Gastrocnemius medialis (tissue), 4 donors: ENCODE data around the gene PLD1. TPM values are rescaled to one million over a fixed set of nuclear protein-coding genes. Genes with fewer than 3 reads are reported as not detected.

ENCODE experiments used
- ATAC-seq, 2 donors: fragments of 150-250 bp; one replicate each; pipeline ENCODE4 v1.9.1; 2016
- DNase-seq, 2 donors: peaks; one replicate each; pipeline ENCODE4 v3.0.0-alpha.2; 2019
- H3K27ac ChIP-seq, 4 donors: fragments of 200-600 bp; sonication (generic); 1 replicate in 1 of 4; 2 replicates in 3 of 4; pipeline ENCODE4 v1.5.1; 2016 to 2018; ENCODE audit warnings: mild to moderate bottlenecking in 2 of 4, moderate library complexity in 1 of 4
- H3K27me3 ChIP-seq, 3 donors: fragments of 200-600 bp; sonication (generic) in 2 of 3; 1 replicate in 1 of 3; 2 replicates in 2 of 3; pipeline versions ENCODE4 v1.5.1 to v1.6.0; 2016 to 2019; ENCODE audit warnings: mild to moderate bottlenecking in 1 of 3, moderate library complexity in 1 of 3
- H3K36me3 ChIP-seq, 2 donors: fragments of 200-600 bp; sonication (generic) in 1 of 2; one replicate each; pipeline ENCODE4 v1.5.1; 2017 to 2018
- H3K4me1 ChIP-seq, 2 donors: fragments of 200-600 bp; sonication (generic) in 1 of 2; one replicate each; pipeline ENCODE4 v1.5.1; 2016 to 2017; ENCODE audit warnings: mild to moderate bottlenecking in 2 of 2
- H3K4me3 ChIP-seq, 4 donors: fragments of 200-600 bp; sonication (generic) in 3 of 4; 1 replicate in 1 of 4; 2 replicates in 3 of 4; pipeline ENCODE4 v1.5.1; 2016 to 2019; ENCODE audit warnings: mild to moderate bottlenecking in 2 of 4
- H3K9me3 ChIP-seq, 3 donors: fragments of 200-600 bp; sonication (generic) in 2 of 3; 1 replicate in 1 of 3; 2 replicates in 2 of 3; pipeline ENCODE4 v1.5.1; 2016 to 2019
- POLR2A ChIP-seq, 2 donors: fragments of 450-650 bp; IDR thresholded peaks; one replicate each; pipeline ENCODE4 v1.6.1; 2017; ENCODE audit warnings: antibody characterized with exemption in 2 of 2, mild to moderate bottlenecking in 2 of 2, moderate library complexity in 2 of 2
- in situ Hi-C, 4 donors: fragments of 200-750 bp; cut with MboI; loops; one replicate each; pipeline versions ENCODE4 v1.15.0 to v1.8.0; 2017; ENCODE audit warnings: low sequenced_read_pairs in 4 of 4
- intact Hi-C: fragments of 100-400 bp; cut with DNase I; formaldehyde crosslinking; loops from one replicate; pipeline ENCODE4 v1.15.1; 2023; ENCODE audit warnings: low total_unique reads
- total RNA-seq, 4 donors: library from RNA; depleted of rRNA; stranded (reverse); fragments of >200 nt; gene quantifications; one replicate each; pipeline versions ENCODE4 v1.1.0 to v1.2.3, GENCODE V29; 2016
- TF ChIP-seq, protein P1 (sequence below), 5 experiments: fragments of 450-650 bp in 3 of 5; fragments of 200-600 bp in 2 of 5; sonication (generic) in 2 of 5; IDR thresholded peaks in 4 of 5; conservative IDR thresholded peaks in 1 of 5; 1 replicate in 4 of 5; 2 replicates in 1 of 5; pipeline ENCODE4 v1.5.1; 2016 to 2019; ENCODE audit warnings: antibody characterized with exemption in 5 of 5, mild to moderate bottlenecking in 3 of 5, moderate library complexity in 3 of 5

PLD1 gene
- total RNA-seq, 4 donors from 2014 or later, result 1.9 to 5.6 (median 4.6) TPM

GRCh38 chr3:171688593-171688992 lies 121.7 kb downstream of the PLD1 start:
- DNase-seq, result no peak
- no peak for ATAC-seq
- H3K27me3 ChIP-seq, result no peaks in the 10 kb centered on the region
- intact Hi-C loops (no loop called here), in situ Hi-C loops (no loop called here)
- H3K27ac ChIP-seq, result no peak overlapping the region
- no peaks in the 10 kb centered on the region for H3K9me3 ChIP-seq
- H3K4me1 ChIP-seq, result no peaks in the 10 kb centered on the region
- no peaks in the 10 kb centered on the region for H3K36me3 ChIP-seq
- H3K4me3 ChIP-seq, result no peak overlapping the region
- TF ChIP-seq POLR2A (IDR thresholded peaks at IDR 0.05), result no peak
- TF ChIP-seq, protein P1, sequence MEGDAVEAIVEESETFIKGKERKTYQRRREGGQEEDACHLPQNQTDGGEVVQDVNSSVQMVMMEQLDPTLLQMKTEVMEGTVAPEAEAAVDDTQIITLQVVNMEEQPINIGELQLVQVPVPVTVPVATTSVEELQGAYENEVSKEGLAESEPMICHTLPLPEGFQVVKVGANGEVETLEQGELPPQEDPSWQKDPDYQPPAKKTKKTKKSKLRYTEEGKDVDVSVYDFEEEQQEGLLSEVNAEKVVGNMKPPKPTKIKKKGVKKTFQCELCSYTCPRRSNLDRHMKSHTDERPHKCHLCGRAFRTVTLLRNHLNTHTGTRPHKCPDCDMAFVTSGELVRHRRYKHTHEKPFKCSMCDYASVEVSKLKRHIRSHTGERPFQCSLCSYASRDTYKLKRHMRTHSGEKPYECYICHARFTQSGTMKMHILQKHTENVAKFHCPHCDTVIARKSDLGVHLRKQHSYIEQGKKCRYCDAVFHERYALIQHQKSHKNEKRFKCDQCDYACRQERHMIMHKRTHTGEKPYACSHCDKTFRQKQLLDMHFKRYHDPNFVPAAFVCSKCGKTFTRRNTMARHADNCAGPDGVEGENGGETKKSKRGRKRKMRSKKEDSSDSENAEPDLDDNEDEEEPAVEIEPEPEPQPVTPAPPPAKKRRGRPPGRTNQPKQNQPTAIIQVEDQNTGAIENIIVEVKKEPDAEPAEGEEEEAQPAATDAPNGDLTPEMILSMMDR (IDR thresholded peaks at IDR 0.05 in 4 of 5, conservative IDR thresholded peaks at IDR 0.05 in 1 of 5), result no peak

GRCh38 chr3:171688002-171688401 lies 122.3 kb downstream of the PLD1 start:
- Histone ChIP-seq H3K36me3 (no peaks in the 10 kb centered on the region), H3K4me3 (no peak overlapping the region), H3K9me3 (no peaks in the 10 kb centered on the region), H3K27ac (no peak overlapping the region), H3K4me1 (no peaks in the 10 kb centered on the region), H3K27me3 (no peaks in the 10 kb centered on the region)
- in situ Hi-C loops (no loop called here), intact Hi-C loops (no loop called here)
- DNase-seq, result no peak
- TF ChIP-seq, protein P1 (IDR thresholded peaks at IDR 0.05 in 4 of 5, conservative IDR thresholded peaks at IDR 0.05 in 1 of 5), result no peak
- TF ChIP-seq POLR2A (IDR thresholded peaks at IDR 0.05), result no peak
- ATAC-seq, result no peak

GRCh38 chr3:171687581-171687980 lies 122.7 kb downstream of the PLD1 start:
- no peaks in the 10 kb centered on the region for H3K27me3 ChIP-seq
- in situ Hi-C loops, result no loop called here
- H3K27ac ChIP-seq, result no peak overlapping the region
- no peaks in the 10 kb centered on the region for H3K9me3 ChIP-seq
- DNase-seq (no peak), ATAC-seq (no peak)
- TF ChIP-seq POLR2A (IDR thresholded peaks at IDR 0.05), result no peak
- TF ChIP-seq, protein P1 (IDR thresholded peaks at IDR 0.05 in 4 of 5, conservative IDR thresholded peaks at IDR 0.05 in 1 of 5), result no peak
- no peaks in the 10 kb centered on the region for H3K36me3 ChIP-seq
- H3K4me3 ChIP-seq, result no peak overlapping the region
- intact Hi-C loops, result no loop called here
- no peaks in the 10 kb centered on the region for H3K4me1 ChIP-seq

DNA sequence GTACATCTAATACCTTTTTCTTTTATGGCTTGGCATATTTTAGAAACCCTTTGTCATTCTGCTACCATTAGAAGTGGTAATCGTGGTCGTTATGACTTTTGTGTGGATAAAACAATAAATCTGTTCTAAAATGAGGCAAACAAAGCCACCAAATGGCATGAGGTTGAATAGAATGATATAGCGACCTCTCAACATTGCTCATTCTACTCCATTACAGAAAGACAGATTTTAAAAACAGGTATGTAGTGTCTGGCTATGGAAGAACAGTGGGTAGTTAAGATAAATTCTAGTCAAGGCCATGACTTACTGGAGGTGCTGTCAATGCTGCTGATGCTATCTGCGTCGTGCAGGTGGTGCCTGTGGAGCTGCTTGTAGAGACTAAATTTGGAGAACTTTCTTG lies 123.2 kb downstream of the PLD1 start:
- Histone ChIP-seq H3K27me3 (no peaks in the 10 kb centered on the region), H3K9me3 (no peaks in the 10 kb centered on the region), H3K36me3 (no peaks in the 10 kb centered on the region), H3K27ac (no peak overlapping the region), H3K4me3 (no peak overlapping the region), H3K4me1 (no peaks in the 10 kb centered on the region)
- DNase-seq (no peak), ATAC-seq (no peak)
- intact Hi-C loops (no loop called here), in situ Hi-C loops (no loop called here)
- no peak for TF ChIP-seq POLR2A (IDR thresholded peaks at IDR 0.05)
- TF ChIP-seq, protein P1 (IDR thresholded peaks at IDR 0.05 in 4 of 5, conservative IDR thresholded peaks at IDR 0.05 in 1 of 5), result no peak
